ENCODE results near the gene WDR7. TPM values are rescaled to one million over a fixed set of nuclear protein-coding genes. Genes with fewer than 3 reads are reported as not detected.

The WDR7 gene
- polyA plus RNA-seq, 10 donors: 8.1 to 13.9 (median 10.6) TPM

- no peak for DNase-seq
These were observed 427.5 kb downstream of the WDR7 start for GRCh38 chr18:57078614-57079013.

GRCh38 chr18:57080479-57080878, 429.3 kb downstream of the WDR7 start:
- DNase-seq: no peak

- DNase-seq: no peak
These were observed 430.7 kb downstream of the WDR7 start for GRCh38 chr18:57081899-57082298.

- no peak for DNase-seq
These were observed 432.3 kb downstream of the WDR7 start for GRCh38 chr18:57083485-57083884.

GRCh38 chr18:57084331-57085271, 433.4 kb downstream of the WDR7 start:
- no peak for DNase-seq

- DNase-seq: no peak
These were observed 434.2 kb downstream of the WDR7 start for GRCh38 chr18:57085371-57085770.

- DNase-seq: no peak
These were observed 435.0 kb downstream of the WDR7 start for GRCh38 chr18:57086163-57086562.

Other genes starting within 250 kb of the WDR7 start
- 100 to 1,000 TPM in 6 of 10 donors, 10 to 100 TPM in 4; 92.8 to 131 (median 110) TPM for gene TXNL1, start 12.8 kb upstream of the WDR7 start, polyA plus RNA-seq (ENCODE audit: insufficient read length in 10 of 10)